Activated effector memory CD4-positive, alpha-beta T cell treated with anti-CD3 and anti-CD28 coated beads, Interleukin-2, amount 50 U/mL, for 16 hours (primary cell): ENCODE data around the gene HOXA5.
A peak's percentile ranks its signal among the peaks of the same experiment; 100 is the strongest.

Experiments
- DNase-seq: peaks from one replicate; pipeline ENCODE4 v3.0.0-alpha.2; 2020

HOXA5 gene

DNA sequence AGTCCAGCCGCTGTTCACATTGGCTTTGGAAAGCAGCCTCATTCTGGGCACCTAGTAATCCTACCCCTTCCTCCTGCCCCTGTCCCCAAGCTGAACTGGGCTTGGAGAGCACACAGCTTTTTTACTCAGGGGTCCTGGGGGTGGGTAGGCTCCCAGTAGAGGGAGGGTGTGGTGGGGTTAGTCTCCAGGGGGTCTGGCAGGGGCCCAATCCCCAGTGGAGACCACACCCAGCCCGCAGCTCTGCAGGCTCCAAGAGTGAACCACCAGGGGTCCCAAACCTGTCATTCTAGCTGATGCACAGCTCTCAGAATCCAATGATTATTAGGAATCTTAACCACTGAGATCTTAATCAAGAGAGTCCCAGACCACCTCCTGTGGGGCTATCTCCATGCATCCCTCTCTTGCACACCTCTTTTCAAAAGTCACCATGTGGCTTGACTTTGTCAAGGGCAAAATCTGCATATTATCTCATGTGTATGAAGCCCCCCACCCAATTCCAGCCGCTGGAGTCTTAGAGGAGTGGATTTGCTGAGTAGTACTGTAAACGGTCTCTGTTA is 38.9 kb upstream of the HOXA5 start:
- peak; percentile 30 for DNase-seq

DNA sequence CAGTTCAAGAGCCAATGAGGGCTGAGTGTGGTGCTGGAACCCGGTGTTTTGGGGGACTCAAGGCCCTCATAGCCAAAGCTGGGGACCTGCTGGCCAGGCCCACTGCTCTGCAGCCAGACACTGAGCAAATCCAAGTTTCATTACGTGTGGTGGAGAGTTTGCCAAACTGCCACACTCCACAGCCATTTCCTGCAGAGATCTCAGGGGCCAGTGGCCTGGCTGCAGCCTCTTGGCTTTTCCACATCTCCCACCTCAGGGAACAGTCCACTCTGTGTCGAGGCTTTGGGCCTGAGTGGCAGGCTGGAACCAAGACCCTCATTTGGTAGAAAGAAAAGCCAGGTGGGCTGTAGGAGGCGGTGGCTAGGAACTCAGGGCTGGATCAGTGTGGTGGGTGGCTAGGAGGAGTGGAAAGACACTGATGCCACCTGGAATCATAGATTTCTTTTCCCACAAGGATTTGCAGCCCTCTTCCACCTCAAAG is 38.4 kb upstream of the HOXA5 start:
- peak; percentile 50 for DNase-seq

DNA sequence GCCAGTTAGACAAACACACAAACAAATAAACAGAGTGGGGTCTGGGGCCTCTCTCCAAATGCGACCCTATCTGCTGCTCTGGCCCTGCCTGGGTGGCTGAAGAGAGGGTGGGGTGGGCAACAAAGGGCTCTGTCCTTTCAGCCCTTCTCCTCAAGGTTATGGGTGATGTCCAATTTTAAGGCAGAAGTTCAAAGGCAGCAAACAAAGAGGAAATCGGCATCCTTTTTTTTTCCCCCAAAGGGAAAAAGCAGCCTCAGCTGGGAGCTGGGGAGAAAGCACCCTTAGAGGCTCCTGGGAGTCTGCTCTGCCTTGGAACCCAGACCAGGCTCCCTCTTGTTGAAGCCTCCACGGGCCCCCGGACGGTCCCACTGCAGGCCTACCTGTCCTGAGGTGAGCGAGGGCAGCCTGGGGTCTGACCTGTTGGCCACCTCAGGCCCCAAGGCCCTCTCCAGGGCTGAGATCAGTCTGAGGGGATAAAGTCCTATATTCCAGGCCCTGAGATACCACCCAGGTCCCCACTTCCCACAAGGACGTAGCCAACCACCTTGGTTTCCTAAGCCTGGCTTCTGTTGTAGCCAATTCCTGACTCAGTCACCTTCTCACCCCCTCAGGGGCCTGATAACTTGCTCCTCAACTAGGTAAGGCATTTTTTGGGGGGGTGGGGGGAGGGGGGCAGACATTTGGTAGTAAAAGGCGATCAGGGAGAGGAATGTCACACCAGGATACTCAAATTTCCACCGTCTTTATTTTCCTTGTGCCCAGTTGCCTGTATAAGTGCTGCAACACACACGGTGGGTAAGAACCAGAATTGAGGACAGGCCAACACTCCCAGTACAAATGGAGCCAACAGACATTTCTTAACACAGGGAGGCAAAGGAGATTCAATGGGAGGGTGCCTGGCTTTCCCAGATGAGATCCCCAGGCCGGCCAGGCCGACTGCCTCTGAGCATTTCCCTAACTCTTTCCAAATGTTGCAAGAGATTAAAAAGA is 37.2 kb upstream of the HOXA5 start:
- peak; percentile 59 for DNase-seq

DNA sequence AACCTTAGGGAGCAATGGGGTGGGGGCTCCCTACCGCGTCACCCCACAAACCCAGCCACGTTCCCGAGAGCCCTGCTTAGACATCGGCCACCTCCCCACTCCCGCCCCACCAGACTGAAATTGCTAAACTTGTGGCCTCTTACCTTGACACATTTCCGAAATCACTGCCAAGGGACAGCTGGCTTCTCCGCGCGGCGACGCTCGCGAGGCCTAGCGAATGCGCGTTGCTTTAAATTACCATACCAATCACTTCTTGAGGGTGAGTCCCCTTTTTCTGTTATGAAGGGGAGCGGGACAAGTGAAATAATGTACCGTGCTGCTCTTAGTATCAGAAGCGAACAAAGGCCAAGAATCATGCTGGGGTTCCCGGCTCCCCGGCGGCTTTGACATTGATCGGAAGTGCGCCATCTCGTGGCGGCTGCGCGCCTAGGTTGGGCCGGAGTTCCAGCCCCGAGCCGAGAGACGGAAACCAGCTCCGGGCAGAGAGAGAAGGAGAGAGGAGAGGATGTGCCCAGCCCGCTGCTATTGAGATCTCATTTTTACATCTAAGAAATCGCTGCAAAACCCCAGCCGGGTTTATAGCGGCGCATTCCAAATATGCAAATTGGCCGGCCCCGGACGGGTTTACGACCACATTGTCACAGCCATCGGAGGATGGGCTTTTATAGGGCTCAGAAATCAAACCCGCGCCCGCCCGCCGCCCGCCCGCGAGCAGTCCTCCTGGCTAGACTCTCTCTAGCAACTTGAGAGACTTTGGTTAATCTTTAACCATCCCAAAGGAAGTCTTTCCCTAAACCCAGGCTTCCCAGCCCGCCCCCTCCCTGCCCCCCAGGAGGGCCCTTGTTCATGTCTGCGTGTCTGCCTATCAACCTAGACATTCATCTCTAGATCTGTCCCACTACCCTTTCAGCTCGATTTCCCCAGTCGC is 36.3 kb upstream of the HOXA5 start:
- DNase-seq = peak; percentile 84

DNA sequence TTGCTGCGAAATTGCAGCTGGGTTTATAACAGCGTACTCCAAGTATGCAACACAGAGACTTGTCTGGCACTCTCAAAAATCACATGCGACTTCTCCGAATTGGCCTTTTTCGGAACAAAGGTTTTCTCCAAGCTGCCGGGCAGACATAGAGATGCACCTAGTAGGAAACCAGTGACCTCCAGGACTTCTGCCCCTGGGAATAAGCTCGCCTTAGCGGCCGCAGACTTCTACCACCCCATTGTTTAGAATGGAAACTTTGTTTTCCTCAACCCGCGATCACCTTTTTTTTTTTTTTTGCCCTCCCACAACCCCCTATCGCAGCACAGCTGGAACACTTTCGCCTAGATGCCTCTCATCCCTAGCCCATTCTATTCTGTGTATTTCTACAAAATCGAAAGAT is 35.5 kb upstream of the HOXA5 start:
- DNase-seq = peak; percentile 30

DNA sequence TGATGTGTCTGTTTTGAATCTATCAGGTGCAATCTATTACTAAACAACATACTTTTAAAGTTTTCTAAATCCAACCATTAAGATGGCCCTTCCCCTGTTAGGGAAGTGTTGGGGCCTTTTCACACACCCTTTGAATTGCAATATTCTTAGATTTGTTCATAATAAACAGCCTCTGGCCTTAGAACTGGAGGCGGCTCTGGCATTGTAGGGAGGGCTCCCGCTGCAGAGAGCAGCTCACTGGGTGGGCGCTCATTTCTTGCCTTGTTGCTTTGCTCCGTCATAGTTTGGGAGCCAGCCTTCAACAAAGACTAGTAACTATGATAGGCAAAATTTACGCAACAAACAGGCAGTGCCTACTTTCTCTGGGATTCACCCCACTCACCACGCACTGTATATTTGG is 34.9 kb upstream of the HOXA5 start:
- DNase-seq = peak; percentile 30

DNA sequence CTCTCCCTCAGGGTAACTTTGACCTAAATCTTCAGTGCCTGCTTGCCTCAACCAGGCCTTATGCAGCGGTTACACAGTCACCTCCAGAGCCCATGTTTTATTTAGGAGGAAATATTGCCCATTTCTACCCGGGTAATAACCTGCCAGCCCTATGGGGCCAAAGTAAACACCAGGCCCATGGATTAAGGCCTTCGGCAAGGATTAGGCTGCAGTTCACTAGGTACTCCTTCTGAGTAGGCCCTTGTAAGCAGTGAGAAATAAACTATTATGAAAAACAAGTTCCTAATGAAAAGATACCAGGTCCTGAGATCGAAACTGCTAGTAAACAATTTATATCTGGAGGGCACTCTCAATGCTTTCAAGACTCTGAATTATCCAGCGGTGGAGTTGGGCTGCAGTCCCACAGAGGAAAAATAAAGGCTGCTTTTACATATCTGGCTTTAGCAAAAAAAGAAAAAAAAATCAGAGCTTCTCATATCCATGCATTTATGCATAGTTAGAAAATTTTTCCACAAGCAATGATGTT is 34.4 kb upstream of the HOXA5 start:
- no peak for DNase-seq

DNA sequence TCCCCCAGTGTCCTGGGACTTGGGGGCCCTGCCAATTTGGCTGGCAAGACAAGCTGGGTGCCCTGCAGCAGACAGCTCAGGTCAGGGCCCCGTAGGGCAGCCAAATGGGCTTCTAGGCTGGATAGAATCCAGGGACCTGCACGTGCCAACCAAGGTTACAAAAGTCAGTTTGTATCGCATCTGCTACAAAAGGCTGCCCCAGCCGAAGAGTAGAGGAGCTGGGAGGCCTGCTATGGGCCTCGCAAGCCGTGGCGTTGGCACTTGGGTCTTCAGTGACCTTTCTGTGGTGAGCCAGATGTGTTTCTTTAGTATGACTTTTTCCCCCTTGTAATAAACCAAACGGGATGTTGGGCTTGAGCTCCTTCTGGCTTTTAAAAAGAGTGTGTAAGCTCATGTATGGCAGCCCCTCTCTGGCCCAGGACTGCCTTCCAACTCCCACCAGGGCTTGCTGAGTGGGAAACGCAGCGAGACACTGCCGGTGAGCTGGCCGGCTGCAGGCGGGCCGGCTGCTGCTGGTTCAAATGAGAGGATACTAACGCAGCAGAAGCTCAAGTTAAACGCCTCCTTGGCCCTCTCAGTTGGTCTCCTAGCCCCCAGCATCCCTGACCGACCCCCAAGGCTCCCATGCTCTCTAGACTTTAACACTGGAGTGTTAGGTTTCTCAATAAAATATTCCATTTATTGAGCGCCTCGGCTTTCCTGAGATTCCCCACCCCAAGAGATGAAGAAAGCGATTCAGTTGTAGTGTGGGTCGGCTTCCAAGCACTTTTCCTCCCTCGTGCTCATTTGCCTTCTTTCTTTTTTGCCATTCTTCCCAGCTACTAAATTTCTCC is 33.7 kb upstream of the HOXA5 start:
- DNase-seq = peak; percentile 44

DNA sequence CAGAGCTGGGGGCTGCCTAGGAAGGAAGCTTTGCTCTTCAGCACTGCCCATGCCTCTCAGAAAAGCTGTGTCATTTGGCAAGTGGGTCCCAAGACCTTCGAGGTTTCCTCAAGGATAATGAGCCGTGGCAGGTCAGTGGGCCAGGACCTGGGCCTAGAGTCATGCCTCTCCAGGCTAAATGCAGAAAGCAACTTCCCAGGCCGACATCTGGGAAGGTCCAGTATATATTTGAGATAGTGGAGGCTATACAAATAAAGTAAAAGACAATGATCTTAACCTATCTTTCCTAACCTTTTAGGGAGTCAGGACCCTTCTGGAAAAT is 33.0 kb upstream of the HOXA5 start:
- DNase-seq = no peak

DNA sequence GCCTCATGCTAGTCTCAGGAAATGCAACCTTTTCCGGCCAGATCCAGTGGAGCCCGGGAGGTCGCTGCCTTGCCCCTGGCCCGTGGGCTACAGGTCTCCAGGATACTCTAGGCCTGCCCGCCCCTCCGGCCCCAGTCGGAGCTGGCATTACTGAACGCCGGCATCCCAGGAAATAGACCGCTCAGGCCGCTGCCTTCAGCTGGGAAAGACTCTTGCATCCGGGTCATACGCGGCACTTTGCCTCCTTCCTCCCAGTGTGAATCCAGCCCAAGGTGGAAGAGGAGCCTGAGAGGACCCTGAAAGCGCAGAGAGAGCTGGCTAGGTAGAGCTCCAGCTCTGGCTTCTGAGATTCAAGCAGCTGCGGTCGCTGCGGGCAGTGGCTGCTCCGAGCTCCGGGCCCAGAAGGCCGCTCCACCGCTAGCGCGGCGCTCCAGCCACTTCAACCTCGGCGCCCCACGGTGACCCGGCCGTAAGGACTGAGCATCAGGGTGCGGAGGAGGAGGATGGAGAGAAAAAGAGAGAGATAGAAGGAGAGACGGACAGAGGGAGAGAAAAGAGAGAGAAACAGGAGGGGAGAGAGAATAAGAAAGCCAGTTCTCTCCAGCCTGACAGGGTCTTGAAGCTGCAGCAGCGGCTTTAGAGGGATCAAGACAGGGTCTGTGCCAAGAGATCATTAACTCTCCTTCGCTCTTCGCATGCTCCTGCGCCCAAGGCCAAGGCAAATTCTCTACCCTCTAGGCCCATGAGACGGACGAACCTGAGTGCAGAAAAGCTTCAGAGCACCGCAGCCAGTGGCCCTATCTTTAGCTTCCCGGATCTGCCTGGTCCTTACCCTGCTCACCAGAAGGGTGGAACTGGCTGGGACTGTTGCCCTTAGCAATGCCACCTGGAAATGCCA is 32.4 kb upstream of the HOXA5 start:
- peak; percentile 53 for DNase-seq

DNA sequence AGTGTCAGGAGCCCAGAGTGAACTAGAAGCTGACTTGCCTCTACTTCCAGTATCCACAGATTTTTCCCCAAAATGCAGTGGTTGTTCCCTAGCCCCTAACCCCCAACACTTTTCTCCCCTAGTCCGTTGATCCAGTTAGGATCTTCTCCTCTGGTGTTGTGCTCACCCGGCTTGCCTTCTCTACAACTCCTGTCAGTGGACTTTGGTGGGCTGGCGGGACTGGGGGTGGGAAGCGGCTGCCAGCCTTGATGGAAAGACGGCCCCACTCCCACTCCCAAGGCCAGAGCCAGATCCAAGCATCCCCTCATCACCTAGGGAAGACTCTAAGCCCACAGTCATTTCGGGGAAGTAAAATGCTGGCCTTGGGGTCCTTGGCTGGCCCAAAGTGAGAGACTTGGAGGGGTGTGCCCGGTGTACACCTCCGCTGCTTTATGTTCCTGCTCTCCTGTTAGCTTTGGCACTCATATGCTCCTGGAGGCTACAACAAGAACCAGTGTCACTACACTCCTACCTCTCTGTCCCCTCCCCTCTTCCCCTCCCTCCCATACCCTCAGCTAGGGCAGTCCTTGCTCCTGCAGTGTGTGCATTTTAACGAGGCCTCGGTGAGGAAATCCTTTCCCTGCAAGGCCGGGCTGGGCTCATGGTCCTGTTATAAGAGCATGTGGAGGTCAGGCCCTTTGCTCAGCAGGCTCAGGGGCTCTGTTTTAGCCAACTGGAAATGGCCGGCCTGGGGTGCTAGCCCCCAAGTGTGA is 31.6 kb upstream of the HOXA5 start:
- DNase-seq = peak; percentile 38

DNA sequence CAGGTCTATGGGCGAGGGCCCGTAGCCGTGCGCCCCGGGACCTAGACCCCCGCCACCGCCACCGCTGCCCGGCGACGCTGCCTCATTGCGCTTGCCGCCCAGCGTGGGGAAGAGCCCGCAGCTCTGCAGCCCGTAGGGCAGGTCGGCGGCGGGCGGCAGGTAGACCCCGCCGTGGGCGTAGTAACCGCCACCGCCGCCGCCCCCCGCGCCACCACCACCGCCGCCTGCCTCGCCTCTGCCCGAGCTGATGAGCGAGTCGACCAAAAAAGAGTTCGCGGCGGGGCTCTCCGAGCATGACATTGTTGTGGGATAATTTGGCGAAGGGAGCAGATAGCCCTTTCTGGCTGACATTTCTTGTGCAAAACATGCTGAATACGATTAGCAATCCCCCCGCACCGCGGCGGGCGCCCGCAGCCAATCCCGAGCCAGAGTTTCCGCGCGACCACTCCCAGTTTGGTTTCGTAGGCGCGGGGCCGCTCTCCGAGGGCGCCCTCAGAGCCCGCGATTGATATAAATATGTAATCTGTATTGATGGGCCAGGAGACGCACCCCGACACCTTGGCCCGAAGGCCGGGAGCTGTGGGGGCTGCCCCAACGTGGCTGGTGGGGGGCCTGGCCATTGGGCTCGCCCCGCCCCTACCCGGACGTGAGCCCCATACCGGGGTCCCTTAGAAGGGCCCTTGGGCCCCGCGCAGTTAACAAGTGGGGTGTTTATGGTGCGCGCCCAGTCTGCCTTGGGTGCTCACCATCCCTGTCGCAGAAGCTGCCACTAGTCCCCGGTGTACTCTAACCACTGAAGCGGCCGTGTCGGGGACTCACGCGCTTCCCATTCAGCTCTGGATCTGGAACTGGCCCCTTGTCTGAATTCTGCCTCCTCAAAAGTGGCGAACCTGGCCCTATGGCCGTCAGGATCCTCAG is 30.7 kb upstream of the HOXA5 start, which contains the start of gene HOXA10:
Gene HOXA10 (minus strand): TSS at position 365 of the 918 bp plus-strand sequence. CDS start 14 bp downstream, at position 351.
- DNase-seq = peak; percentile 50

DNA sequence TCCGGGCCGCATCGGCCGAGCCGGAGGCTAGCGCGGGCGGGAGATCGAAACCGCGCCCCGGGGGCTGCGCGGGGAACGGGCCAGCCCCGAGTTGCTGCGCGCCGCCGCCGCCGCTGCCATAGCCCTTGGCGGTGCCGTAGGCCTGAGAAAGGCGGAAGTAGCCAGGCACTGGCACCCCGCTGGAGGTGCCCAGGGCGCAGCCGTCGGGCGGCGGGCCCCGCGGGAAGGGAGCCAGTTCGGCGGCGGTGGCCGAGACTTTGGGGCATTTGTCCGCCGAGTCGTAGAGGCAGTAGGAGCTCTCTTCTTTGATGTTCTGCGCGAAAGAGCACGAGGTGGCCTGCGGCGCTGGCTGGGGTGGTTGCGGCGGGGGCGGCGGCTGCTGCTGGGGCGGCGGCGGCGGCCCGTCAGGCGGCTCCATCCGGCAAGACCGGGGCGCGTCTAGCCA is 30.1 kb upstream of the HOXA5 start:
- DNase-seq = peak; percentile 71

DNA sequence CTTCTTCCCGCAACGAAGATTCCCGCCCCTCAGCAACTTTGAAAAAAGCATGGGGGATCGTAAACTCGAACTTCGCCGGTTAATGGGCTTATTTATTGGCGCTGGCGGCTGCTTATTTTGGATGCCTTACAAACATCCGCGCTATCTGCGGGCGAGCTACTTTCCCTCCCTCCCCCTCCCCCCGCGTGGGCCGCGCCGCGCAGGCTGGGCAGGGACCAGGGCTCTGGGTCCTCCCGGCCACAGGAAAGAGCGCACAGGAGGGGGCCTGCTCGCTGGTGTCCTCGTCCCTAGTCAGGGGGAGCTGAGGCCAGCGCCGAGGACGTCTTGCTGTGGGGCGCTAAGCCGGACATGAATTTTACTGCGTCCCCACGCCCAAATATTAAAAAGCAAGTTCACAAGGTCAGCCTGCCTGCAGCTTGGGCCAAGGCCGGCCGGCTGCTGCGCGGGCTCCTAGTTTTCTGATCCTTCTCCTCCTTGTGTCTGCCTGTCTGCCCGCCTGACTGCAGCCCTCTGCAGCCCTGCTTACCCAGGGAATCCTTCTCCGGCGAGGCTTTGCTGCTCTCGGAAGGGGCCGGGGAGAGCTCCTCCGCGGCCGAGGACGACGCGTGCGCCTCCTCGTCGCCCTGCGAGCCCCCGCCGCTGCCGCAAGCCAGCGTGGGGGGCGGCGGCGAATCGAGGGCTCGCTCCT is 29.5 kb upstream of the HOXA5 start:
- DNase-seq = peak; percentile 65

DNA sequence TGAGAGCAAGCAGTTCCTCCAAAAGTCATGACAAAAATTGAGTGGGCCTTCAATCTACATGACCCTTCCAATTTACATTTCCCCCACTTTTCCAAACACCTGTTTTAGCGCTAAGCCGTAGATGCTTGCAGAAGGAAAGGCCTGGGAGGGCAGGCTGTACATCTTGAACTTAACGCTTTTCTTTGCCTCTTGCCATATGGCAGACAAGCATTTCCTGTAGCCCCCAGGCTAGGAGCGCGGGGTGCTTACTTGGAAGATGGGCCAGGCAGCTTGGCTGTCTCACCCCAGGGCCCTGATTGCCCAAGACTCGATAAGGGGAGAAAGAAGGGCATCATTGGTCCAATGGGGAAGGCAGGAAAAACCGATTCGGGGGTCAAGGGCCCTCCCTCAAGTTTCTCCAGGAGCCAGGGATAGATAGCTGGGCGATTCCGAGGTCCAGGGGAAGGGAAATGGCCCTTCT is 28.9 kb upstream of the HOXA5 start:
- peak; percentile 62 for DNase-seq

DNA sequence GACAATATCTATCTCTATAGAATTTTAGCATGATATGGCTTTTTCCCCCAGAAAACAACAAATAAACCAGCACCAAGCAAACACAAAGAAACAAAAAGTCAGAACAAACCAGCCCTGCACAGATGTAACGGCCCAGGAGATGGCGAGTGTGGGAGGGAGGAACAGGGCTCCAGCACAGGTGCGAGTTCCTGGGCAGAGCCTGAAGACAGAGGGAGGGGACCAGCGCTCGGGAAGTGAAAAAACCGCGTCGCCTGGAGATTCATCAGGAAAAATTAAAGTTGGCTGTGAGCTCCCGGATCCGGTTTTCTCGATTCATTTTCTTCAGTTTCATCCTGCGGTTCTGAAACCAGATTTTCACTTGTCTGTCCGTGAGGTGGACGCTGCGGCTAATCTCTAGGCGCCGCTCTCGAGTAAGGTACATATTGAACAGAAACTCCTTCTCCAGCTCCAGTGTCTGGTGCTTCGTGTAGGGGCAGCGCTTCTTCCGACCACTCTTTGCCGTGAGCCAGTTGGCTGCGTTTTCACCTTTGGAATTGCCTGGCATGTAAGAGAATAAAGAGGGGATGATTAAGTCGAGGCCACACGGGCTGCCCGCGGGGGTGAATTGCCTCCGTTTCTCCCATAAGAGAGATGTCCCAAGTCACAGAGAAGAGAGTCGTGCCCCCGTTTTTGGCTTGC is 28.3 kb upstream of the HOXA5 start:
- peak; percentile 62 for DNase-seq

DNA sequence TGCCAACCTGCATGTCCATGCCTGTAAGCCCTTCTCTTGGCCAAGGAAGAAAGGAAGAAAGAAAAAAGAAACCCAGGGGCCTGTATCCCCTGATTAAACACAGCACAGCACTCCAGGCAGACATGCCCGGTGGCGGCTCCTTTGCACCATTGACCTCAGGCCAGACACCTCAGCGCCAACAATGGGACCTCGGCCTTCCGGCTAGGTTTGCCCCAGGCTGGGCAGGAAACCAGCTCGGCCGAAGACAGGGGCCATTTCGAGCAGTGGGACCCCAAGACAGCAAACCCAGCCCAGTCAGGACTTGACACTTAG is 27.8 kb upstream of the HOXA5 start:
- peak; percentile 60 for DNase-seq
